ENCODE measurements around the gene BNC2.

GRCh38 chr9:16654596-16655126, 215.8 kb downstream of the BNC2 start:
- TF ChIP-seq CTCF (IDR thresholded peaks at IDR 0.05) (no peak), POLR2AphosphoS5 (IDR thresholded peaks at IDR 0.05; ENCODE audit: low read depth, low read length) (no peak)

Data from Panc1 (cell line).